GM18507 (cell line): Measurements from ENCODE around the gene CYP4B1.
"Not testable (repeated sequence)": the region's sequence is repeated elsewhere in the genome, so short reads cannot be mapped to it uniquely, and the experiment has no call there.

Source experiments
- DNase-seq: peaks from one replicate; pipeline ENCODE4 v3.0.0; 2011; ENCODE audit warnings: low read depth; ENCODE audit not compliant: insufficient read length; ENCODE audit errors: extremely low spot score
- FAIRE-seq: peaks from 2 replicates; lab custom pipeline; 2011; peaks lifted over from hg19 to GRCh38; lab: Jason Lieb, UNC

The CYP4B1 gene

DNA sequence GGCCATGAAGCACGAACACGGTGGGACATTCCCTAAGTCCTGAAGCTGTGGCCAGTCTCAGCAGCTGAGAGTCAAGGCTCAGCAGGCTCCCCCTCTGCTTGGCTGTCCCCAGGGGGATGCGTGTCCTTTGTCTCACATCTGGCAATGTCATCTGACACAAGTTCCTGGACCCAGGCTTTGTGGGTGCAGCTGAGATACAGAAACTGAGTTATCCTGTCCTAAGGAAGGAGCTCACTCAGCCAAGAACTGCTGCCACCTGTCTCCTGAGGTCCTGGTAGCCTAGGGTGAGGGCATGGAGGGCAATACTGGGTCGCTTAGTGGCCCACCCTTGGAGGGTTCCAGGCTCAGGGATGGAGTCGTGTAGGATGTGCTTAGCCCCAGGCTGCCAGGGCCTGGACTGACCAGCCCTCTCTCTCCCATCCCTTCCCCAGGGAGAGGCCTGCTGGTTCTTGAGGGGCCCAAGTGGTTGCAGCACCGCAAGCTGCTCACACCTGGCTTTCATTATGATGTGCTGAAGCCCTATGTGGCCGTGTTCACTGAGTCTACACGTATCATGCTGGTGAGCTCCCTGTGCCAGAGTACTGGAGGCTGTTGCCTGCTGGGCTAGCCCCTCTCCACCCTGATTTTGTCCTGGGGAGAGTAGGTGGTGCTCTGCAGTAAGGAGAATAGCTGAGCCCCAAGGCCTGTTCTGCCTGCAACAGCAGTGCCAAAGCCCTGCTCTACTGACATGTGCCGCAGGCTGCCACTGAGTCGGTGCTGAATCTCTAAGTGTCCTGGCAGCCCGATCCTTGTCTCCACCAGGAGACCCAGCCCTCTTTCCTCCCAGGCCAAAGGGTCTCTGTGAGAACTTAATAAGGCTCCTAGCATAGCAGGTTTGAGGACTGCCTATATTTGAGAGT, 13.5 kb downstream of the CYP4B1 start:
- FAIRE-seq (no peak), DNase-seq (no peak)

DNA sequence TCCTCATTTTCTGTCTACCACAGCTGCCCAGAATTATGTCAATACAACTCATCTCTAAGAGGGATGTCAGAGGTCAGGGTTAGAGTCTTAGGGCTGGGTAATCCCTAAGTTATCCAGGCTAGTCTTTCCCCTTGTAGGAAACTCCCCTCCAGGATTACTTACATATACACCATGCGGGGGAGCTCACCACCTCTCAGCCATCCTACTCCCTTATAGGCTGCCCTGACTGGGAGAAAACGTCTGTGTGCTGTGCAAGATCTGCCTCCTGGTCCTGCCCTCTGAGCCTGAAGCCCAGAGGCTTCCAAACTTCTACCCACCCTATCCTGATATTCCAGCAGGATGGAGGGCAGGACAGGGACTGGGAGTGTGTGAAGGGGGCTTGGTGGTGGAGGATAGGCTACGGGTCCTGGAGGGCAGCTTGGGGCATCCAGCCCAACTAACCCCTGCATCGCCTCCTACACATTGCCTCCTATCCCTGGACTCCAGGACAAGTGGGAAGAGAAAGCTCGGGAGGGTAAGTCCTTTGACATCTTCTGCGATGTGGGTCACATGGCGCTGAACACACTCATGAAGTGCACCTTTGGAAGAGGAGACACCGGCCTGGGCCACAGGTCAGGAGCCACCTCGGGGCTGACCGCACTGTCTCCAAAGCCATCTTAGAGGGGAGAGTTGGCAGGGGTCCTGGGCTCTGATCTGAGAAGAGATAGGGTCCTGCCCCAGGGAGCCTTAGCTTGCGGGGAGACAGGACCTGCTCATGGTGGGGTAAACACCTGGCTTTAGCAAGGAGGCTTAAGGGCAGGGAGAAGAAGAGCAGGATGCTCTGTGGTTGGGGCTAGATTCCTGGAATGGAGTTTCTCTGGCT, 14.4 kb downstream of the CYP4B1 start:
- FAIRE-seq = no peak
- DNase-seq = no peak

DNA sequence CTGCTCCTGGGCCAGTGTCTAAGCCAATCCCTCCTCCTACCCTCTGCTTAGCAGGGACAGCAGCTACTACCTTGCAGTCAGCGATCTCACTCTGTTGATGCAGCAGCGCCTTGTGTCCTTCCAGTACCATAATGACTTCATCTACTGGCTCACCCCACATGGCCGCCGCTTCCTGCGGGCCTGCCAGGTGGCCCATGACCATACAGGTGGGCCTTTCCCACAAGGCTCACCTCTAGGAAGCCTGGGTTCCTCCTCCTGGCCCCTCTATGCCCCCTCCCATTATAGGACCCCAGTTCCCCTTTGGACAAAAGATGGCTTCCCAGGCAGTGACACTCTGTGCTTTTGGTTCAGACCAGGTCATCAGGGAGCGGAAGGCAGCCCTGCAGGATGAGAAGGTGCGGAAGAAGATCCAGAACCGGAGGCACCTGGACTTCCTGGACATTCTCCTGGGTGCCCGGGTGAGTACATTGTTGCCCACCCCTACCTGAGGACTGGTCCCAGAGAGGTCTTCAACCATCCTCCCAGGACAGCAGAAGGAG, 15.1 kb downstream of the CYP4B1 start:
- no peak for FAIRE-seq
- no peak for DNase-seq

DNA sequence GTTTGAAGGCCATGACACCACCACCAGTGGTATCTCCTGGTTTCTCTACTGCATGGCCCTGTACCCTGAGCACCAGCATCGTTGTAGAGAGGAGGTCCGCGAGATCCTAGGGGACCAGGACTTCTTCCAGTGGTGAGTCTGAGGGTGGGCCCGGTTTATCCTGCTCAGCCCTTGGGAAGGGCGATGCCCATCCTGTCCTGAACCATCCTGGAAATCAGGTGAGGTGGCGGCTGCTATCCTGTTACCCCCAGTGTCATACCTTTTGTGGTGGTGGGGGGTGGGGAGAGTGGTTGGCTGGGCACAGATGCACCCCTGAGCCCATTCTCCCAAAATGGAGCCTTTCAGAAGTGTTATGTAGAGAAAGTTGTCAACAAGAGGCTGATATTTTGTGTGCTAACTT, 16.3 kb downstream of the CYP4B1 start:
- no peak for DNase-seq
- FAIRE-seq = no peak

DNA sequence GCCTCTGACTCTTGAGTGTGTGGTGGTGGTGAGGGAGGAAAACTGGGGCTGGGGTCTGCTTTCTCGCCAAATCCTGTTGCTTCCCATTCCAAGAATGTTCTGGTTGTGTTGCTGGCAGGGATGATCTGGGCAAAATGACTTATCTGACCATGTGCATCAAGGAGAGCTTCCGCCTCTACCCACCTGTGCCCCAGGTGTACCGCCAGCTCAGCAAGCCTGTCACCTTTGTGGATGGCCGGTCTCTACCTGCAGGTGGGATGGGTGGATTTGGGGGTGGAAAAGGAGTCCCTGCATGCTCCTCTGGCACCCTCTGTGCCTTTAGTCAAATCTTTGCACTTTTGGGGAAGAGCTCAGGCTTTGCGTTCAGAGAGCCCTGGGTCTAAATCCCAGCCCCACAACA, 18.1 kb downstream of the CYP4B1 start:
- no peak for FAIRE-seq
- no peak for DNase-seq

DNA sequence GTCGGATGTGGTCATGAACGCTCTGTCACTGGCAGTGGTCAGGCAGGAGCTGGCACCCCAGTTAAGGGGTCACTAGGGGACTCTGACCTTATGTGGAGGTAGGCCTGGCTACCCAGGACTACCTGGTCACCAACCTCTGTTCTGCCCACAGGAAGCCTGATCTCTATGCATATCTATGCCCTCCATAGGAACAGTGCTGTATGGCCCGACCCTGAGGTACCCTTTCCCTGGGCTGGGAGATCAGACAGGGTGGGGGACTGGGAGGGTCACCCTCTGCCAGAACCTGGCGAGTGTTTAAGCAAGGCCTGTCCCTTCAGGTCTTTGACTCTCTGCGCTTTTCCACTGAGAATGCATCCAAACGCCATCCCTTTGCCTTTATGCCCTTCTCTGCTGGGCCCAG, 19.0 kb downstream of the CYP4B1 start:
- FAIRE-seq (no peak), DNase-seq (no peak)

DNA sequence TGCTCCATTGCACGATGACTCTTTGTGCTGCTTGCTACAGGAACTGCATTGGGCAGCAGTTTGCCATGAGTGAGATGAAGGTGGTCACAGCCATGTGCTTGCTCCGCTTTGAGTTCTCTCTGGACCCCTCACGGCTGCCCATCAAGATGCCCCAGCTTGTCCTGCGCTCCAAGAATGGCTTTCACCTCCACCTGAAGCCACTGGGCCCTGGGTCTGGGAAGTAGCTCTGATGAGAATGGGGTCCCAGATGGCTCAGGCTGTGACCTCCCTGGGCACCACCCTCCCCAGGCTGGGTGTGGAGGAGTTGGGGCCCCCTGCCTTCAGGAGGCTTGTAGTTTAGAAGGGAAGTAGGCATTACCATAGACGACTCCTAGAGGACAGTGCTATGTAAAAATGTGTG, 19.7 kb downstream of the CYP4B1 start:
- FAIRE-seq = no peak

DNA sequence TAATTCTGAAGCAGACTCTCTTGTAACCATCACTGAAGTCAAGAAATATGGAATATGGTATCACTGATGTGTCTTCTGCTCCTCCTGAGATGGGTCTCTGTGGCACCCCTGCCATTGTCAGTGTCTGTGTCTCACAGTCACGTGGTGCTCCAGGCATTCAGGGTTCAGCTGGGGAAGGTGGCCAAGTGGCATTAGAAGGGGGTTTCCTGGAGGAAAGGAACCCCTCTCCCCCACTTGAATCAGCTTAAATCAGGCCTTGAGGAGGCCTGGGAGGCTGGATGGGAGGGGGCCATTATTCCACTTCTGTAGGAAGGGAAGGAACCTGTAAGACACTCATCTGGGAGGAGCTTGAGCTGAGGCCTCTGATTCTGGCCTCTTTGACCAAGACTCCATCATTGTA, 20.5 kb downstream of the CYP4B1 start:
- FAIRE-seq = no peak
- no peak for DNase-seq

More for the DNA sequence above, 19.7 kb downstream of the CYP4B1 start:
- DNase-seq = no peak

DNA sequence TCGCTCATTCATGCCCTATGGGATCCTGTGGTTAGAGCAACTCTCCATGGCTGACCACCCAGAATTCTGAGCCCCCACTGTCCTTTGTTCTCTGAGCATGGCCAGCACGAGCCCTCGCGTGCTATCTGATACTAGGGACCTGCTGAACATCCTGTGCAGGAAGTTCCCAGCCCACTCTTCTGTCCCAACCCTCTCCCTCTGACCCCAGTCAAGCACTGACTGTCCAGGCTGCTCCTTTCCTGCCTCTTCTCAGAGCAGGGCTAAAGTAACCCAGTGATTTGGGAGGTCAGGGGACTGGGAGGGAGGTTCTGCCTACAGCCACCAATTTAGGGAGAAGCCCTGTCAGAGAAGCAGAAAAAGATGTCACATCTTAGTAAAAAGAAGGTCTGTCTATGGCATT, 21.2 kb downstream of the CYP4B1 start:
- DNase-seq (no peak), FAIRE-seq (no peak)

DNA sequence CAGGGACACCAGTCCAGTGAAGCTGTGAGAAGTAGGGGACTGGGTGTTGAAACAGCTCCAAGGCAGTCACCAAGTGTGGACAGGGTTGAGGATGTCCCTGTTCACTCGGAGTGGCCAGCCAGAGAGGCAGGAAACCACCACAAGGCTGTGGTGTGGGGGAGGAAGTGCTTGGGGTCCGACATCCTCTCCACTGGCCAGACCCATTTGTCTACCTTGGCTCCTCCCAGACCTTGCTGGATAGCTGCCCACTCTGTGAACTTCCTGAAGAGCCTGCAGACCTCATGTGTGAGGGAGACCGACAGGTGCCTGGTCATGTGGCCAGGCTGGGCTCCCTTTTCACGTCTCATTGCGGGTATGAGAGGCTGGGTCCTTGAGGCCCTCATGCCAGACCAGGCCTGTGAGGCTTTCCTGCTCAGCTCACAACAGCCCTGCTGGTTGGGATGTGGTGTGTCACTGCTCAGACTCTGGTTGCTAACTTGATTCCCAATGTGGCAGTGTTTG, 21.8 kb downstream of the CYP4B1 start:
- FAIRE-seq (no peak), DNase-seq (no peak)

DNA sequence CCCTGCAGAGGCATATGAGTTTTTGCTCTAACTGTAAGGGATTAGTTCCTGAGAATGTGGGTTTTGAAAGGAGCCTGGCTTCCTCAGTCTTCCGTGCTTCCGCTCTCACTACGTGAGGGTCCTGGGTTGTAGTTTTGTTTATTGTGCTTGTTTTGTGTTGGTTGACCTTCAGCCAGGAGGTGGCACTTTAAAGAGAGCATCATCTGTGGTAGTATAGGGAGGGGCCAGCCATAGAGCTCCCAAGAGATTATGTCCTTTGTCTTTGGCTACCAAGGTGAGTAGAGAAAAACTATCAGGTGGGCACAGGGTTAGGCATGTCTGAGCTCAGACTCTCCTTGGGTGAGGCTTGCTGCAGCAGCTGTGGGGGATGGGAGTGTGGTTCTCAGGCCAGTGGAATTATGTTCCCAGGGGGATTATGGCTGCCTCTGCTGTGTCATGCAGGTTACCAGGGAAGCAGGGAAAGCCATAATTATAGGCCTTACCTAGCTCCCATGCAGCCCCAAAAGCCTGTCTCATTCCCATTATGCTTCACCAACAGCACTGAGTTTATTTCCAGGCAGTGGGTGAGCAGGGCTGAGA, 23.5 kb downstream of the CYP4B1 start:
- DNase-seq = no peak
- no peak for FAIRE-seq

DNA sequence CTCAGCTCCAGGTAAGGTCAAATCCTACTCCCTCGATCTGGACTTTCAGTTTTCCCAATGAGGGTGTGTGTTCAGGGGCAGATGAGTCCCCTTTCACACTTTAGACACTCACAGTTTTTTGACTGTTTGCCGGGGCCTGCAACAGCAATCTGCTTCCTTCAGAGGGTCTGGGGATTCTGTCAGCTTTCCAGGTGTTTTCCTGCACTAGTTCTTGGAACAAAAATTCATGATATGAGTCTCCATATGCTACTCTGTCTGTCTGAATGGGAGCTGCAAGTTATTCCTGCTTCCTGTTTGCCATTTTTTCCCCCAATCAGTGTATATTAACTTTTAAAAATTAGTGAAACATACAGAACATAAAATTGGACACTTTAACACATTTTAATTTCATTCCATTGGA, 24.3 kb downstream of the CYP4B1 start:
- FAIRE-seq = no peak
- DNase-seq = no peak

DNA sequence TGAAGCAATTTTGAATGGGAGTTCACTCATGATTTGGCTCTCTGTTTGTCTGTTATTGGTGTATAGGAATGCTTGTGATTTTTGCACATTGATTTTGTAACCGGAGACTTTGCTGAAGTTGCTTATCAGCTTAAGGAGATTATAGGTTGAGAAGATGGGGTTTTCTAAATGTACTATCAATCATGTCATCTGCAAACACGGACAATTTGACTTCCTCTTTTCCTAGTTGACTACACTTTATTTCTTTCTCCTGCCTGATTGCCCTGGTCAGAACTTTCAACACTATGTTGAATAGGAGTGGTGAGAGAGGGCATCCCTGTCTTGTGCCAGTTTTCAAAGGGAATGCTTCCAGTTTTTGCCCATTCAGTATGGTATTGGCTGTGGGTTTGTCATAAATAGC, 28.0 kb downstream of the CYP4B1 start:
- DNase-seq, FAIRE-seq: not testable (repeated sequence)

DNA sequence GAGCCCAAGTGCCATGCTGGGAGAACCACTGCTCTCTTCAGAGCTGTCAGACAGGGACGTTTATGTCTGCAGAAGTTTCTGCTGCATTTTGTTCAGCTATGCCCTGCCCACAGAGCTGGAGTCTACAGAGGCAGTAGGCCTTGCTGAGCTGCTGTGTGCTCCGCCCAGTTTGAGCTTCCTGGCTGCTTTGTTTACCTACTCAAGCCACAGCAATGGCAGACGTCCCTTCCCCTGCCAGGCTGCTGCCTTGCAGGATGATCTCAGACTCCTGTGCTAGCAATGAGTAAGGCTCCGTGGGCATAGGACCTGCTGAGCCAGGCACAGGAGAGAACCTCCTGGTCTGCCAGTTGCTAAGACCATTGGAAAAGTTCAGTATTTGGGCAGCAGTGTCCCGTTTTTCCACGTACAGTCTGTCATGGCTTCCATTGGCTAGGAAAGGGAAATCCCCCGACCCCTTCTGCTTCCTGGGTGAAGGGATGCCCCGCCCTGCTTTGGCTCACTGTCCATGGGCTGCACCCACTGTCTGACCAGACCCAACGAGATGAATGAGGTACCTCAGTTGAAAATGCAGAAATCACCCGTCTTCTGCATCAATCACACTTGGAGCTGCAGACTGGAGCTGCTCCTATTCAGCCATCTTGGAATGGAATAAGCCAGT, 31.9 kb downstream of the CYP4B1 start:
- no peak for DNase-seq
- FAIRE-seq = no peak

DNA sequence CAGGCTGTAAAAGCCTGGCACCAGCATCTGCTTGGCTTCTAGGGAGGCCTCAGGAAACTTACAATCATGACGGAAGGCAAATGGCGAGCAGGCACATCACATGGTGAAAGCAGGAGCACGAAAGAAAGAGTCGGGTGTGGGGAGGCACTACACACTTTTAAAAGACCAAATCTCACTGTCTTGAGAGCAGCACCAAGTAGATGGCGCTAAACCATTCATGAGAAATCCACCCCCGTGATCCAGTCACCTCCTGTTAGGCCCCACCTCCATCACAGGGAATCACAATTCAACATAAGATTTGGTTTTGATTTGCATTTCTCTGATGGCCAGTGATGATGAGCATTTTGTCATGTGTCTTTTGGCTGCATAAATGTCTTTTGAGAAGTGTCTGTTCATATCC, 36.6 kb downstream of the CYP4B1 start:
- FAIRE-seq, DNase-seq: not testable (repeated sequence)

DNA sequence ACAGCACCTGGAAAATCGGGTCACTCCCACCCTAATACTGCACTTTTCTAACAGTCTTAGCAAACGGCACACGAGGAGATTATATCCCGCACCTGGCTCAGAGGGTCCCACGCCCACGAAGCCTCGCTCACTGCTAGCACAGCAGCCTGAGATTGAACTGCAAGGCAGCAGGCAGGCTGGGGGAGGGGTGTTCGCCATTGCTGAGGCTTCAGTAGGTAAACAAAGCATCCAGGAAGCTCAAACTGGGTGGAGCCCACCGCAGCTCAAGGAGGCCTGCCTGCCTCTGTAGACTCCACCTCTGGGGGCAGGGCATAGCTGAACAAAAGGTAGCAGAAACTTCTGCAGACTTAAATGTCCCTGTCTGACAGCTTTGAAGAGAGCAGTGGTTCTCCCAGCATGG, 47.5 kb downstream of the CYP4B1 start:
- DNase-seq, FAIRE-seq: not testable (repeated sequence)

DNA sequence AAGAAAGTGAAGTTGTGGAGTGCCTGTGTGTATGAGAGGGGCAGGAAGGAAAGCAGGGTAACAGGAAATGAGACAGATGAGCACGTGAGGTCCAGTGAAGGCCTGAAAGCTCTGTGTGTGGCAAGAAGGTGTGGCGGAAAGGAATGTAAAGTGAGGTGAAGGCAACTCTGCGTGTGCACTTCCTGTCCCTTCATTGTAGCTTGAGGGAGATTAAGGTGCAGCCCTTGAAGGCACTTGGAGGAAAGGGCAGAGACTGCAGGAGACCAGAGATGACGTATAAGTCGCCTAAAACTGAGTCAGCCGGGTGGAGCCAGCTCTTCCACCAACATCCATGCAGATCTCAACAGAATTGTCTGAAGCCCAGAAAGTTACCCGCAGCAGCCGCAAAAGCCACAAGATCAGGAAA, 58.8 kb downstream of the CYP4B1 start:
- not testable (repeated sequence) for DNase-seq, FAIRE-seq

DNA sequence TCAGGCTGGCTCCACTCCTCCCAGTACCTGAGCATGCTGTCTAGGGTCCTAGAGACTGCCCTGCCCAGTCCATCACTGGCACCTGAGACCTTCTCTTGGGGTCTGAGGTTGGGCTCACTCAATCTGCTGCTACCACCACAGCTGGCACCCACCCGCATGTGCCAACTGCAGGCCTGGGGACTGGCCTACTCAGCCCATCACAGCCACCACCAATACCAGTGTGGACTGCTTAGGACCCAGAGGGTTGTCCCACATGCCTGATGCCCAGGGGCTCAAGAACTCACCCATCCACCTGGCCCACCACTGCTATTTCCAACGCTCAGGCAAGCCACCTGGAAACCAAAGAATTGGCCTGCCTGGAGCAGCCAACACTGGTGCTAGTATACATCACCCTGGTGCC, 63.5 kb downstream of the CYP4B1 start:
- no peak for FAIRE-seq
- no peak for DNase-seq
